H1 (cell line): Measurements from ENCODE around the gene MMP26. TPM values are rescaled to one million over a fixed set of nuclear protein-coding genes. Genes with fewer than 3 reads are reported as not detected.

Source experiments
- HDAC2 ChIP-seq, 2 experiments: fragments of 300-600 bp in 1 of 2; sonication (generic) in 1 of 2; IDR thresholded peaks; 2 replicates each; pipeline ENCODE4 v1.6.1; 2011 to 2012; ENCODE audit warnings: low read depth in 2 of 2, low read length in 2 of 2, mild to moderate bottlenecking in 2 of 2, moderate library complexity in 2 of 2, borderline replicate concordance in 1 of 2, inconsistent platforms in 1 of 2
- KDM1A ChIP-seq: fragments of 200-600, 300-600 bp; sonication (generic); IDR thresholded peaks from 2 replicates; pipeline ENCODE4 v1.7.1; 2016; ENCODE audit warnings: mild to moderate bottlenecking, low read length, borderline replicate concordance
- POU5F1 ChIP-seq: IDR thresholded peaks from 2 replicates; pipeline ENCODE4 v1.6.1; 2011; ENCODE audit warnings: low read depth, mild to moderate bottlenecking, low read length, moderate library complexity
- SP2 ChIP-seq: IDR thresholded peaks from 2 replicates; pipeline ENCODE4 v1.6.1; 2012; ENCODE audit warnings: mild to moderate bottlenecking, low read length, inconsistent platforms
- polyA plus RNA-seq, 7 experiments: library from polyadenylated mRNA; depleted of rRNA in 3 of 7; stranded (reverse) in 5 of 7; unstranded in 2 of 7; fragments of >200 nt in 5 of 7; fragments of 200-250 nt in 2 of 7; gene quantifications; 1 replicate in 5 of 7; 2 replicates in 1 of 7; 4 replicates in 1 of 7; pipeline versions ENCODE4 v1.2.1 to v1.2.3, GENCODE V29; 2011 to 2013; ENCODE audit warnings: missing spikeins in 2 of 7, mixed read lengths in 2 of 7
- total RNA-seq: library from RNA; stranded (reverse); fragmentation: NEBNext Ultra II Directional; extraction: Animal tissue kit (Norgen Biotek cat#: 25700); gene quantifications from 2 replicates; pipeline ENCODE4 v1.2.1, GENCODE V29; 2021

Gene MMP26
- total and polyA plus RNA-seq, 2 of the 8 experiments (the other 6 are each of a cell fraction or from before 2014, with no cell fraction given) = 0.06 TPM; not detected in 1

DNA sequence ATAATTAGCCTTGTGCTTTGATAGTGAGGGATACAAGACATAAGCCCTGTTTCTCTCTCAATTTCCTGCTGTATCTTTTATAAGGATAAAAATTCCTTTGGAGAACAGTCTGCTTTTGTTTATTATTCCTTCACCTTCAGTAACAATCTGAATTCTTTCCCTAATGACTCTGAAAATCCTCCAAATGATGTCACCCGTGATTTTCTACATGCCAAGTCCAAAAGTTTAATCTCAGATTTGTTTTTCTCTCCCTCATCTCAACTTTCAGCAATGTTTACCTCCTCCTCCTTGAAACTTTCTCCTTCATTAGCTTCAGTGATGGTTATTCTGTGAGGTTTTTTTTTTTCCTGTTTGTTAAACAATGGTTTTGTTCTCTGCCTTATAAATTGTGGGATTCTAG lies 9.1 kb upstream of the MMP26 start (continued):
- no peak for TF ChIP-seq HDAC2 (IDR thresholded peaks at IDR 0.05; ENCODE audit: borderline replicate concordance in 1 of 2, low read depth in 2 of 2, low read length in 2 of 2)
- no peak for TF ChIP-seq KDM1A
- TF ChIP-seq POU5F1 = no peak
- TF ChIP-seq SP2 = no peak
- TF ChIP-seq, all 59 proteins: peak for 0
